Breast epithelium (tissue), 3 donors: ENCODE results near the gene CHST1.

Experiments used
- CTCF ChIP-seq, 3 donors: fragments of 450-650 bp; IDR thresholded peaks; one replicate each; pipeline ENCODE4 v1.5.1; 2016 to 2017; ENCODE audit warnings: antibody characterized with exemption in 3 of 3, mild to moderate bottlenecking in 3 of 3, moderate library complexity in 3 of 3
- POLR2A ChIP-seq: fragments of 450-650 bp; IDR thresholded peaks from one replicate; pipeline ENCODE4 v1.6.1; 2016; ENCODE audit warnings: antibody characterized with exemption, mild to moderate bottlenecking, moderate library complexity
- POLR2AphosphoS5 ChIP-seq, 3 donors: sonication (generic); formaldehyde crosslinking; IDR thresholded peaks; one replicate each; pipeline ENCODE4 v1.6.1; 2017; ENCODE audit warnings: antibody characterized with exemption in 3 of 3

- TF ChIP-seq POLR2A = no peak
- TF ChIP-seq CTCF (IDR thresholded peaks at IDR 0.05) = no peak
- no peak for TF ChIP-seq POLR2AphosphoS5 (IDR thresholded peaks at IDR 0.05)
Observed at GRCh38 chr11:45676522-45677095, 11.2 kb upstream of the CHST1 start.
